GM23338 (cell line): ENCODE measurements around the gene GPR101. TPM values are rescaled to one million over a fixed set of nuclear protein-coding genes. Genes with fewer than 3 reads are reported as not detected.

Experiments
- ATAC-seq: fragments of 200-7000 bp; cut with Tn5 transposase; 3 replicates; pipeline ENCODE4 v1.9.1; 2020
- DNase-seq: peaks from one replicate; pipeline ENCODE4 v3.0.0-alpha.2; 2015; ENCODE audit warnings: low spot score
- H2AFZ ChIP-seq: fragments of 200-600 bp; sonication (generic); 2 replicates; pipeline ENCODE4 v1.8.0; 2016; ENCODE audit warnings: antibody characterized with exemption, mild to moderate bottlenecking, moderate library complexity
- H3F3A ChIP-seq: fragments of 200-600 bp; sonication (generic); replicated peaks from 2 replicates; pipeline ENCODE4 v1.8.0; 2017; ENCODE audit warnings: antibody characterized with exemption, mixed run types, low read depth
- H3K27ac ChIP-seq: fragments of 200-600 bp; sonication (generic); 2 replicates; pipeline ENCODE4 v1.6.1; 2016; ENCODE audit warnings: low read depth
- H3K27me3 ChIP-seq: fragments of 200-600 bp; sonication (generic); 2 replicates; pipeline ENCODE4 v1.8.0; 2016; ENCODE audit warnings: mild to moderate bottlenecking, mixed run types, moderate library complexity; ENCODE audit not compliant: insufficient read depth
- H3K36me3 ChIP-seq: fragments of 200-600 bp; sonication (generic); 2 replicates; pipeline ENCODE4 v1.8.0; 2016; ENCODE audit warnings: mild to moderate bottlenecking; ENCODE audit not compliant: insufficient read depth
- H3K4me1 ChIP-seq: fragments of 200-600 bp; sonication (generic); 2 replicates; pipeline ENCODE4 v1.8.0; 2016; ENCODE audit warnings: mild to moderate bottlenecking, moderate library complexity; ENCODE audit not compliant: insufficient read depth
- H3K4me2 ChIP-seq: fragments of 200-600 bp; sonication (generic); 2 replicates; pipeline ENCODE4 v1.7.1; 2017; ENCODE audit warnings: mixed run types
- H3K4me3 ChIP-seq: fragments of 200-600 bp; sonication (generic); 2 replicates; pipeline ENCODE4 v1.6.1; 2016; ENCODE audit warnings: mixed run types
- H3K79me2 ChIP-seq: fragments of 200-600 bp; sonication (generic); replicated peaks from 2 replicates; pipeline ENCODE4 v1.8.0; 2017; ENCODE audit warnings: mild to moderate bottlenecking; ENCODE audit not compliant: insufficient read depth
- H3K9me2 ChIP-seq: fragments of 200-600 bp; sonication (generic); 2 replicates; pipeline ENCODE4 v1.8.0; 2017; ENCODE audit not compliant: insufficient read depth
- H4K20me1 ChIP-seq: fragments of 200-600 bp; sonication (generic); replicated peaks from 2 replicates; pipeline ENCODE4 v1.8.0; 2017; ENCODE audit warnings: mild to moderate bottlenecking; ENCODE audit not compliant: insufficient read depth
- H3K27ac Mint-ChIP-seq: 2 replicates; pipeline ENCODE4 v1.8.0; 2020; ENCODE audit warnings: inconsistent platforms, mild to moderate bottlenecking, moderate library complexity, mixed read lengths
- H3K27me3 Mint-ChIP-seq: 3 replicates; pipeline ENCODE4 v1.8.0; 2022; ENCODE audit warnings: low read depth, mild to moderate bottlenecking, moderate library complexity, mixed read lengths, inconsistent platforms; ENCODE audit not compliant: insufficient read depth, poor library complexity
- H3K36me3 Mint-ChIP-seq: 3 replicates; pipeline ENCODE4 v1.8.0; 2021; ENCODE audit warnings: low read depth, mild to moderate bottlenecking, inconsistent platforms, moderate library complexity, mixed read lengths
- H3K4me1 Mint-ChIP-seq: 3 replicates; pipeline ENCODE4 v1.8.0; 2020; ENCODE audit warnings: mild to moderate bottlenecking, inconsistent platforms, mixed read lengths
- H3K4me3 Mint-ChIP-seq: 3 replicates; pipeline ENCODE4 v1.8.0; 2021; ENCODE audit warnings: moderate library complexity, mild to moderate bottlenecking, inconsistent platforms, mixed read lengths
- H3K9me3 Mint-ChIP-seq: 3 replicates; pipeline ENCODE4 v1.8.0; 2020; ENCODE audit warnings: moderate library complexity, mild to moderate bottlenecking, inconsistent platforms, mixed read lengths
- EZH2 ChIP-seq: fragments of 200-600 bp; sonication (generic); IDR thresholded peaks from one replicate; pipeline ENCODE4 v1.8.0; 2017; ENCODE audit warnings: antibody characterized with exemption, mild to moderate bottlenecking, low read depth; ENCODE audit not compliant: unreplicated experiment
- EZH2phosphoT487 ChIP-seq: fragments of 200-600 bp; sonication (generic); IDR thresholded peaks from one replicate; pipeline ENCODE4 v1.8.1; 2018; ENCODE audit warnings: antibody characterized with exemption; ENCODE audit not compliant: unreplicated experiment
- JUNB ChIP-seq: IDR thresholded peaks from one replicate; pipeline ENCODE4 v1.6.1; 2016; ENCODE audit warnings: antibody characterized with exemption; ENCODE audit not compliant: unreplicated experiment
- NANOG ChIP-seq: IDR thresholded peaks from 2 replicates; pipeline ENCODE4 v1.6.1; 2016; ENCODE audit warnings: antibody characterized with exemption, borderline replicate concordance
- ZNF114 ChIP-seq: fragments of 250-450 bp; sonication (Bioruptor Pico); IDR thresholded peaks from 2 replicates; pipeline ENCODE4 v1.5.0; 2020; ENCODE audit warnings: mild to moderate bottlenecking, moderate library complexity
- polyA plus RNA-seq: library from polyadenylated mRNA; unstranded; fragments of >200 nt; fragmentation: Nextera tagmentation; extraction: Ambion mirVana; gene quantifications from 2 replicates; pipeline ENCODE4 v1.2.1, GENCODE V29; 2016
- total RNA-seq: library from RNA; depleted of rRNA; stranded (reverse); fragments of >200 nt; shearing (Covaris generic); gene quantifications from 2 replicates; pipeline ENCODE4 v1.2.3, GENCODE V29; 2014
- TF ChIP-seq, protein P1 (sequence below): IDR thresholded peaks from one replicate; pipeline ENCODE4 v1.6.1; 2018; ENCODE audit warnings: antibody characterized with exemption; ENCODE audit not compliant: unreplicated experiment
- TF ChIP-seq, protein P2 (sequence below): fragments of 250-450 bp; sonication (Bioruptor Pico); IDR thresholded peaks from 2 replicates; pipeline ENCODE4 v1.5.0; 2020; ENCODE audit warnings: mild to moderate bottlenecking, moderate library complexity

The GPR101 gene
- total and polyA plus RNA-seq, 2 experiments from 2014 or later = not detected

- peaks cover 10% of the 10 kb centered on the region for H3K4me1 Mint-ChIP-seq
Observed at GRCh38 chrX:137034508-137034872, 695 bp upstream of the GPR101 start.

More at GRCh38 chrX:137034508-137034872, 695 bp upstream of the GPR101 start:
- Histone ChIP-seq H3F3A (no peaks in the 10 kb centered on the region), H4K20me1 (no peaks in the 10 kb centered on the region), H3K4me3 (peak overlapping the region; percentile 58), H3K9me2 (no peaks in the 10 kb centered on the region), H3K27ac (no peak overlapping the region), H2AFZ (no peak overlapping the region), H3K79me2 (no peaks in the 10 kb centered on the region), H3K4me2 (peak overlapping the region; percentile 79; the same call in 1 of the 2 replicates), H3K36me3 (no peaks in the 10 kb centered on the region), H3K4me1 (peaks cover 8% of the 10 kb centered on the region; the same call in 1 of the 2 replicates), H3K27me3 (peaks cover 85% of the 10 kb centered on the region)
- DNase-seq = no peak
- Mint-ChIP-seq H3K36me3 (no peaks in the 10 kb centered on the region), H3K9me3 (no peaks in the 10 kb centered on the region; the same call in 2 of the 3 replicates), H3K27me3 (peaks cover 24% of the 10 kb centered on the region), H3K27ac (no peak overlapping the region), H3K4me3 (peak overlapping the region; percentile 60)
- TF ChIP-seq NANOG (no peak), JUNB (no peak), EZH2phosphoT487 (no peak), ZNF114 (CRISPR knock-in tag) (no peak), EZH2 (no peak)
- TF ChIP-seq, protein P1, sequence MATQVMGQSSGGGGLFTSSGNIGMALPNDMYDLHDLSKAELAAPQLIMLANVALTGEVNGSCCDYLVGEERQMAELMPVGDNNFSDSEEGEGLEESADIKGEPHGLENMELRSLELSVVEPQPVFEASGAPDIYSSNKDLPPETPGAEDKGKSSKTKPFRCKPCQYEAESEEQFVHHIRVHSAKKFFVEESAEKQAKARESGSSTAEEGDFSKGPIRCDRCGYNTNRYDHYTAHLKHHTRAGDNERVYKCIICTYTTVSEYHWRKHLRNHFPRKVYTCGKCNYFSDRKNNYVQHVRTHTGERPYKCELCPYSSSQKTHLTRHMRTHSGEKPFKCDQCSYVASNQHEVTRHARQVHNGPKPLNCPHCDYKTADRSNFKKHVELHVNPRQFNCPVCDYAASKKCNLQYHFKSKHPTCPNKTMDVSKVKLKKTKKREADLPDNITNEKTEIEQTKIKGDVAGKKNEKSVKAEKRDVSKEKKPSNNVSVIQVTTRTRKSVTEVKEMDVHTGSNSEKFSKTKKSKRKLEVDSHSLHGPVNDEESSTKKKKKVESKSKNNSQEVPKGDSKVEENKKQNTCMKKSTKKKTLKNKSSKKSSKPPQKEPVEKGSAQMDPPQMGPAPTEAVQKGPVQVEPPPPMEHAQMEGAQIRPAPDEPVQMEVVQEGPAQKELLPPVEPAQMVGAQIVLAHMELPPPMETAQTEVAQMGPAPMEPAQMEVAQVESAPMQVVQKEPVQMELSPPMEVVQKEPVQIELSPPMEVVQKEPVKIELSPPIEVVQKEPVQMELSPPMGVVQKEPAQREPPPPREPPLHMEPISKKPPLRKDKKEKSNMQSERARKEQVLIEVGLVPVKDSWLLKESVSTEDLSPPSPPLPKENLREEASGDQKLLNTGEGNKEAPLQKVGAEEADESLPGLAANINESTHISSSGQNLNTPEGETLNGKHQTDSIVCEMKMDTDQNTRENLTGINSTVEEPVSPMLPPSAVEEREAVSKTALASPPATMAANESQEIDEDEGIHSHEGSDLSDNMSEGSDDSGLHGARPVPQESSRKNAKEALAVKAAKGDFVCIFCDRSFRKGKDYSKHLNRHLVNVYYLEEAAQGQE = no peak
- TF ChIP-seq, protein P2, sequence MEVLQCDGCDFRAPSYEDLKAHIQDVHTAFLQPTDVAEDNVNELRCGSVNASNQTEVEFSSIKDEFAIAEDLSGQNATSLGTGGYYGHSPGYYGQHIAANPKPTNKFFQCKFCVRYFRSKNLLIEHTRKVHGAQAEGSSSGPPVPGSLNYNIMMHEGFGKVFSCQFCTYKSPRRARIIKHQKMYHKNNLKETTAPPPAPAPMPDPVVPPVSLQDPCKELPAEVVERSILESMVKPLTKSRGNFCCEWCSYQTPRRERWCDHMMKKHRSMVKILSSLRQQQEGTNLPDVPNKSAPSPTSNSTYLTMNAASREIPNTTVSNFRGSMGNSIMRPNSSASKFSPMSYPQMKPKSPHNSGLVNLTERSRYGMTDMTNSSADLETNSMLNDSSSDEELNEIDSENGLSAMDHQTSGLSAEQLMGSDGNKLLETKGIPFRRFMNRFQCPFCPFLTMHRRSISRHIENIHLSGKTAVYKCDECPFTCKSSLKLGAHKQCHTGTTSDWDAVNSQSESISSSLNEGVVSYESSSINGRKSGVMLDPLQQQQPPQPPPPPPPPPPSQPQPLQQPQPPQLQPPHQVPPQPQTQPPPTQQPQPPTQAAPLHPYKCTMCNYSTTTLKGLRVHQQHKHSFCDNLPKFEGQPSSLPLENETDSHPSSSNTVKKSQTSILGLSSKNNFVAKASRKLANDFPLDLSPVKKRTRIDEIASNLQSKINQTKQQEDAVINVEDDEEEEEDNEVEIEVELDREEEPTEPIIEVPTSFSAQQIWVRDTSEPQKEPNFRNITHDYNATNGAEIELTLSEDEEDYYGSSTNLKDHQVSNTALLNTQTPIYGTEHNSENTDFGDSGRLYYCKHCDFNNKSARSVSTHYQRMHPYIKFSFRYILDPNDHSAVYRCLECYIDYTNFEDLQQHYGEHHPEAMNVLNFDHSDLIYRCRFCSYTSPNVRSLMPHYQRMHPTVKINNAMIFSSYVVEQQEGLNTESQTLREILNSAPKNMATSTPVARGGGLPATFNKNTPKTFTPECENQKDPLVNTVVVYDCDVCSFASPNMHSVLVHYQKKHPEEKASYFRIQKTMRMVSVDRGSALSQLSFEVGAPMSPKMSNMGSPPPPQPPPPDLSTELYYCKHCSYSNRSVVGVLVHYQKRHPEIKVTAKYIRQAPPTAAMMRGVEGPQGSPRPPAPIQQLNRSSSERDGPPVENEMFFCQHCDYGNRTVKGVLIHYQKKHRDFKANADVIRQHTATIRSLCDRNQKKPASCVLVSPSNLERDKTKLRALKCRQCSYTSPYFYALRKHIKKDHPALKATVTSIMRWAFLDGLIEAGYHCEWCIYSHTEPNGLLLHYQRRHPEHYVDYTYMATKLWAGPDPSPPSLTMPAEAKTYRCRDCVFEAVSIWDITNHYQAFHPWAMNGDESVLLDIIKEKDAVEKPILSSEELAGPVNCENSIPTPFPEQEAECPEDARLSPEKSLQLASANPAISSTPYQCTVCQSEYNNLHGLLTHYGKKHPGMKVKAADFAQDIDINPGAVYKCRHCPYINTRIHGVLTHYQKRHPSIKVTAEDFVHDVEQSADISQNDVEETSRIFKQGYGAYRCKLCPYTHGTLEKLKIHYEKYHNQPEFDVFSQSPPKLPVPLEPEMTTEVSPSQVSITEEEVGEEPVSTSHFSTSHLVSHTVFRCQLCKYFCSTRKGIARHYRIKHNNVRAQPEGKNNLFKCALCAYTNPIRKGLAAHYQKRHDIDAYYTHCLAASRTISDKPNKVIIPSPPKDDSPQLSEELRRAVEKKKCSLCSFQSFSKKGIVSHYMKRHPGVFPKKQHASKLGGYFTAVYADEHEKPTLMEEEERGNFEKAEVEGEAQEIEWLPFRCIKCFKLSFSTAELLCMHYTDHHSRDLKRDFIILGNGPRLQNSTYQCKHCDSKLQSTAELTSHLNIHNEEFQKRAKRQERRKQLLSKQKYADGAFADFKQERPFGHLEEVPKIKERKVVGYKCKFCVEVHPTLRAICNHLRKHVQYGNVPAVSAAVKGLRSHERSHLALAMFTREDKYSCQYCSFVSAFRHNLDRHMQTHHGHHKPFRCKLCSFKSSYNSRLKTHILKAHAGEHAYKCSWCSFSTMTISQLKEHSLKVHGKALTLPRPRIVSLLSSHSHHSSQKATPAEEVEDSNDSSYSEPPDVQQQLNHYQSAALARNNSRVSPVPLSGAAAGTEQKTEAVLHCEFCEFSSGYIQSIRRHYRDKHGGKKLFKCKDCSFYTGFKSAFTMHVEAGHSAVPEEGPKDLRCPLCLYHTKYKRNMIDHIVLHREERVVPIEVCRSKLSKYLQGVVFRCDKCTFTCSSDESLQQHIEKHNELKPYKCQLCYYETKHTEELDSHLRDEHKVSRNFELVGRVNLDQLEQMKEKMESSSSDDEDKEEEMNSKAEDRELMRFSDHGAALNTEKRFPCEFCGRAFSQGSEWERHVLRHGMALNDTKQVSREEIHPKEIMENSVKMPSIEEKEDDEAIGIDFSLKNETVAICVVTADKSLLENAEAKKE = no peak
- ATAC-seq = no peak
